HG02938 (cell line): ENCODE measurements around the gene DCD.

Experiments
- ATAC-seq: cut with Tn5 transposase; IDR thresholded peaks from one replicate; pipeline ENCODE4 v1.9.1; 2021; ENCODE audit warnings: mild to moderate bottlenecking, moderate library complexity; ENCODE audit not compliant: unreplicated experiment

DCD gene

DNA sequence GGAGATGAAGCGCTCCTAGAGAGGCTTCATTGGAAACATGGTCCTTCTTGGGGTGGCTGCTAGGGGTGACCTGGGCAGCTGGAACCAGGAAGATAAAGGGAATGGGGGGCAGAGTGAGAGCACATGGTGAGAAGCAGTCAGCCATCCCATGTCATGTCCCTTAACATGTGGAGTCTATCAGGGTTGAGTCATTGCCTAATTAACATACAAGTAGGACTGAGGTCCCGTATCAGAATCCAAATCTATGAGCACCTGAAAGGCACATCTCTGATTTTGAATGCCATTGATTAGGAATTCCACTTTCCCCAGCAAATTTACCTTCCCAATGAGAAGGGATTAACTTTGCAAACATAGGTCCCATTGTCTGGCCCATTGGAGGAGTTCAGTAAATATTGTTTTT, 39.4 kb downstream of the DCD start:
- ATAC-seq: no peak

GRCh38 chr12:54608156-54608555, 40.0 kb downstream of the DCD start:
- ATAC-seq: no peak

GRCh38 chr12:54606556-54606955, 41.6 kb downstream of the DCD start:
- no peak for ATAC-seq

- ATAC-seq: no peak
Measured at GRCh38 chr12:54605138-54605970, 42.8 kb downstream of the DCD start.

DNA sequence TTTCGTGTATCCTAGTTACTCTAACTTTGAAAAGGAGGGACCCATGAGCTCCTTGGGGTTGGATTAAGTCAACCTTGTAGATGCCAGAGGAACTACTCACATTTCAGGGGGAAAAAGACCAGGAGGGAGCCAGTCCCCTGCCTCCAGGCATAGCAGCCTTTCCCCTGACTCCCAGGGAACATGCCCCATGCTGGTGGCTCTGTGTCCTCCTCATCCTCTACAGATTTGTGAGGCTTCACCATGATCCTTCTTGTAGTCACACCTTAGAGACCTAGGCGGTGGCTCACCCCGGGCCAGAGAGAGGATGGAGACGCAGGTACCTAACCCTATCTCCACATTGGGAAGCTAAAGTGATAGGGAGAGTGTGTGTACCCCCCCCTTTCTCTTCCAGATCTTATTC, 43.7 kb downstream of the DCD start:
- no peak for ATAC-seq

DNA sequence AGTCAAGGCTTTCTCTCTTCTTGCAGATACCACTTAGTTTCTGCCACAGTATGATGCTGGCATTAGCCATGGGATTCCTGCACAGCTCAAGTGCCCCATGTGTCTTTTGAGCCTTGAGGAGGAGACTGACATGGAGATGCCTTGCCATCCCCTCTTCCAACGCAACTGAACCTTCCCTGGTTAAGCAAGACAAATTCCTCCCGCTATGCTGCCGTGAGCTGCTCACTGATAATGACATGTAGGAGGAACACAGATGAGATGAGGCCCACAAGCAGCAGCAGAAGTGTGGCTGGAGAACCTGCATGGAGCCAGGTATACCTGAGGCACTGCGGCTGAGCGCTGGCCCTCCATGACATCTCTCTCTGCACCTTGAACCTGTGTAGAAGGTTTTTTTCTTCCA, 44.3 kb downstream of the DCD start:
- no peak for ATAC-seq

DNA sequence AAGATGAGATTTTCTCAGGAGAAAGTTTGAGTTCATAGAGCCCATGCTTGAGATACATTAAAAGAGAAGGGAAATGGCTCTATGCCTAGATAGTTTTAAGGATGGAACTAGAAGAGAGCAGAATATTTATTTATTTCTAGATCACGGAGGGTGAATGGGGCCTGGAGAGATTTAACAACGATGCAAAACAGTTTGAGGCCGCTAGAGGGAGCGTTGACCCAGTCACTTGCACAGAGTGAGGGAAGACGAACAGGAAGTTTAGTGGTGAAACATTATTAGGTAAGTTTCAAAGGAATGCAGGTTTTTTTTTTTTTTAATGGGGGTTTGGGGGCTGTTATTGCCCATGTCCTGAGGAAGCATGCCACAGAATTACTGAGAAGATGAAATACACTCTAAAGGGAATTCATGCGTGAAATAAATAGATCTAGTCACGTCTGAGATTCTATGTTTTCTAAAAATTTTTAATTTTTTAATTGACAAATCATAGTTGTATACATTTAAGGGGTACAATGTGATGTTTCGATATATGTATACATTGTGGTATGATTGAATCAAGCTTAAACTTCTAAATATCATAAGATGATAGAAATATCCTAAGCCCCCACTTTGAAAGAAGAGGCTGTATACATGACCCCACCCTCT, 44.9 kb downstream of the DCD start:
- peak; percentile 94 for ATAC-seq

- ATAC-seq: no peak
Measured at GRCh38 chr12:54602661-54603060, 45.5 kb downstream of the DCD start.

DNA sequence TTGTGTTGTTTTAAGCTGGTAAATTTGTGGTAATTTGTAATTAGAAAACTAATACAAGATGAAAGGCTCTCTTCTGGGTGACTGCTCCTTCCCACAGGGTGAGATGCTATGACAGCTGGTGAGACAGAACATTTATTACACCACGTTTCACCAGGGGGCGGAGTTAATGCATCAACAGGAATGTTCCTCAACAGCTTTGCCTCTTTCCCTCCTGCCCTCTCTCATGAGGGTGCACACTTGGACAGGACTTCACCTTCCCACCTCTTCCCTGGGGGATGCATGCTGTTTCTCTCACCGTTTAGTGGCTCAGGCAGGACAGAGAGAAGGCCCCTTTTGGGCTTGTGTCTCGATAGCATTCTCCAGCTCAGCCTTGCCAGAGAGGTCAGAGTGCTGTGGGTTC, 46.3 kb downstream of the DCD start:
- ATAC-seq: no peak

DNA sequence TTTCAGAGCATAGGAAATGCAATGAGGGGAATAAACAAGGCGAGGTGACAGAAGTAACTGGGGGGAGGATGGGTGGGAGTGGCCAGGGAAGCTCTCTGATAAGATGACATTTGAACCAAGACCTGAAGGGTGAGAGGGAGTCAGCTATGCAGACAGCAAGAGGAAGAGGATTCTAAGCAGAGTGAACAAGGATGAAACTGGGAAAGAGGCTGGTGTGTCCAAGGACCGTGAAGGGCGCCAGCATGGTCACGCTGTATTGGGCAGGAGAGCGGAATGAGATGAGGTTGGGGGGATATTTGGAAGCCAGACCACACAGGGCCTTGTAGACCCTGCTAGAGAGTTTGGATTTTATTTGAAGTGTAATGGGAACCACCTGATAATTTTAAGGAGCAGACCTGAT, 49.2 kb downstream of the DCD start:
- ATAC-seq: no peak

GRCh38 chr12:54596526-54596946, 51.6 kb downstream of the DCD start:
- no peak for ATAC-seq

DNA sequence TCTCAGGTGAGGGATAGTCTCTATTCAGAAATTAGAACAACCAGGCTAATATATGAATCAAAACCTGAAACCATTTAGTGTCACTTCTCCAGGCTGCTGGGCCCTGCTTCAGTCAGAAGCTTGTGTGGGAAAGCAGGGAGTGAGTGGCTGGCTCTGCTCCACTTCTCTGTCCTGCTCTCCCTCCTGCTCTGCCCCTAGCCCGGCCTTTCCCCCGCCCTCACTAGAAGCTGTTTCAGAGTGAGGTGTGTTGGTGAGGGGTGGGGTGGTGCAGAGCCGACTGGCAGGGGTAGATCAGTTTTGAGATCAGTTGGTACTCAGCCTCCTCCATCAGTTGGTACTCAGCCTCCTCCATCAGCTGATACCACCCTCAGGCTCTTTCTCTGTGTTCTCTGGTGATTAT, 52.7 kb downstream of the DCD start:
- no peak for ATAC-seq
